GM19238 (cell line): Measurements from ENCODE around the gene GFER.
"Not testable (repeated sequence)": the region's sequence is repeated elsewhere in the genome, so short reads cannot be mapped to it uniquely, and the experiment has no call there.

Experiments used
- DNase-seq: peaks from one replicate; pipeline ENCODE4 v3.0.0; 2011; ENCODE audit warnings: low spot score; ENCODE audit not compliant: insufficient read length

The GFER gene

GRCh38 chr16:2026461-2027023 lies 42.5 kb downstream of the GFER start, which contains the start of gene NHERF2:
Gene NHERF2, plus strand, starts transcription at chr16:2026902. Its CDS starts 104 bp downstream, at chr16:2027006.
- DNase-seq, result no peak

- no peak for DNase-seq
Measured at GRCh38 chr16:2027024-2028010, 43.3 kb downstream of the GFER start.

DNA sequence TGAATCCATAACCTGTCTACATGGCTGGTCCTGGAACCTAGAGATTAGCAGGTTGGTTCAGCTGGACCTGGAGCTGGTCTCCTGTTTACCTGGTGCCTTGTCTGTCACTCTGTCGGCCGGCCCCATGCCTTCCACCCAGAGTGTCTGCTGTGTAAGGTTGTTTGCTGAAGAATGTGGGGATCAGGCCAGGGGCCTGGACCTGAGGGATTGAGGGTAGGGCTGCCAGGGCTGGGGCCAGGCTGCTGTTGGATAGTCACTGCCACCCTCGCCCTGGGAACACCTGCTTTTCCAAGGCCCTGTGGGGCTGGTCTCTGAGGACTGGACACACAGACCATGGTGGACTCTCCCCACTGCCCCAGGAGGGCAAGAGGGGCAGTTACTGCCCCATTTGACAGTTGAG lies 44.2 kb downstream of the GFER start:
- no peak for DNase-seq

GRCh38 chr16:2028620-2029220 lies 44.7 kb downstream of the GFER start:
- DNase-seq, result no peak

DNA sequence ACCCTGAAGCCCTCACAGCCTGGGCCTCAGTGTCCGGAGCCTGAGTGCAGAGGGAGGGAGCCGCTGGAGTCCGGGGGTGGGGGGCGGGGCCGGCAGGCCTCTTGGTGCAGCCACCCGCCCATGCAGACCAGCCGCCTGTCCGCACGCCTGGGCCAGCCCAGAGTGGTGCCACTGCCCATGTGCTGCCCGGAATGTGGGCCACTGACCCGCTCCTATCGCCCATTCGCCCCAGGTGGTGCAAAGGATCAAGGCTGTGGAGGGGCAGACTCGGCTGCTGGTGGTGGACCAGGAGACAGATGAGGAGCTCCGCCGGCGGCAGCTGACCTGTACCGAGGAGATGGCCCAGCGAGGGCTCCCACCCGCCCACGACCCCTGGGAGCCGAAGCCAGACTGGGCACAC lies 45.4 kb downstream of the GFER start:
- DNase-seq, result no peak

- no peak for DNase-seq
Measured at GRCh38 chr16:2030036-2030435, 46.0 kb downstream of the GFER start.

- no peak for DNase-seq
Measured at GRCh38 chr16:2031081-2031577, 47.1 kb downstream of the GFER start.

GRCh38 chr16:2032285-2033056 lies 48.5 kb downstream of the GFER start:
- no peak for DNase-seq

GRCh38 chr16:2033057-2033908 lies 49.3 kb downstream of the GFER start:
- no peak for DNase-seq

GRCh38 chr16:2033909-2034695 lies 50.1 kb downstream of the GFER start:
- not testable (repeated sequence) for DNase-seq

DNA sequence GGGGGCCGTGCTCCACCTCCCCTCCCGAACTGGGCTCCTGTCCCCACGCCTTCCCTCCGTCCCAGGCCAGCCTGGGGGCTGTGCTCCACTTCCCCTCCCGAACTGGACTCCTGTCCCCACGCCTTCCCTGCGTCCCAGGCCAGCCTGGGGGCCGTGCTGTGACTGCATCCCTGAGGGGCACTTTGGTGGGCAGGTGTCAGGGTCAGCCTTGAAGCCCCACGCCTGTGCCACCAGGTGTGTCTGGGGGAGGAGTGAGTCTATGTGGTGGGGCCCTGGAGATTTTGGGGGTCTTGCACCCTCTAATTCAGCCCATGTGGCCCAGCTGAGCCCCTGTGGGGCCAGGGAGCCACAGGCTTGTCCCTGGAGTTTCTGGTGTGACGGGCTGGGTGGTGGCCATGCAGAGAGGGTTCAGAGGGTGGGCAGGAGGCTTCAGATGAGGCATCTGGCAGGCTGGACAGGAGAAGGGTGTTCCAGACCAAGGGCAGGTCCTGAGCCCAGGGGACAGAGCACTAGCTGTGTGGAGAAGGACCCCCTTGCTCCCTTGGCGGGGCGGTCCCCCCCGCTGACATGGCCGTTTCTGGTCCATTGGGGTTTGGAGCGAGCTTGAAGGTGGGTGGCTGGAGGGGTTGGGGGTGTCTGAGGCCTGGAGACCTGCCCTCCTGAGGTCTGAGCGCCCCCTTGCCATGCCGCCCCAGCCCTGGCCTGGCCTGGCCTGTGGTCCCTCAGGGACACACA lies 50.9 kb downstream of the GFER start:
- DNase-seq, result no peak

GRCh38 chr16:2035431-2036199 lies 51.6 kb downstream of the GFER start:
- no peak for DNase-seq

DNA sequence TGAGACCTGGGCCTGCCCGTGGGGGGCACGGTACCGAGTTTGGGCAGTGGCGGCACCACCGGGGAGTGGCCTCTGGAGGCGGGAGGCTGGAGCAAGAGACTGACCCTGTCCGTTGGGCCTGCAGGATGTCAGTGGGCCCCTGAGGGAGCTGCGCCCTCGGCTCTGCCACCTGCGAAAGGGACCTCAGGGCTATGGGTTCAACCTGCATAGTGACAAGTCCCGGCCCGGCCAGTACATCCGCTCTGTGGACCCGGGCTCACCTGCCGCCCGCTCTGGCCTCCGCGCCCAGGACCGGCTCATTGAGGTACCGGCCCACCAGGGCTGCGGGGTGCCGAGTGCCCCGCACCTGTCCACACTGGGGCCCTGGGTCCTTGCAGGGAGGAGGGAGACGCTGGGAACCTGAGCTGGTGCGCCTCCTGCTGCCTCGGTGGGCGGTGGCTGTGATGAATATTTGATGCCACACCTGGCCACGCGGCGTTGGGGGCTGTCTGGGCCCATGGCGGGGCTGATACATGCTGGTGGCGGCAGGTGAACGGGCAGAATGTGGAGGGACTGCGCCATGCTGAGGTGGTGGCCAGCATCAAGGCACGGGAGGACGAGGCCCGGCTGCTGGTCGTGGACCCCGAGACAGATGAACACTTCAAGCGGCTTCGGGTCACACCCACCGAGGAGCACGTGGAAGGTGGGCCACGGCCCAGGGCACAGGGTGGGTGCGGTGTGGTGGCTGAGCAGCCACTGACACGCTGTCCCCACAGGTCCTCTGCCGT lies 52.4 kb downstream of the GFER start:
- DNase-seq, result no peak

DNA sequence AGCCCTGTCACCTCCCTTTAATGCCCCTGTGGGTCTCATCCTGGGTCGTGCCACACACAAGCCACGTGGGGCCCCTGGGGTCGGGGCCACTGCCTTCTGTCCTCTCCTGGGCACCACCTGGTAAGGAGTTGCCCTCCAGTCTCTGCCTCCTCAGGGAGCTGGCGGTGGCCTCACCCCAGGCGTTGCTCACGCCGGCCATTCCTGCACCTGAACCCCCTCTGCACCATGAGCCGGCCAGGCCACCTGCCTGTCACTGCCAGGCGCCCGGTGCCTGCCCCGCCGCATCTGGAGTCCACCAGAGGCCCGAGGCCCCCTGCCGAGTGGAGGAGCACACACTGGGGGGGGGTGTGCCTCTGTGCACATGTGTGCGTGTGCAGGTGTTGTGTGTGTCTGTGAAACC lies 53.1 kb downstream of the GFER start:
- no peak for DNase-seq
